ENCODE data around the gene ZNF598. TPM values are rescaled to one million over a fixed set of nuclear protein-coding genes. Genes with fewer than 3 reads are reported as not detected.

Gene ZNF598
- polyA plus RNA-seq, 2 of the 4 experiments (the other 2 are of a cell fraction) = 17.7 to 33.8 TPM

GRCh38 chr16:1960665-1961630, 48.7 kb downstream of the ZNF598 start:
- DNase-seq (ENCODE audit: low read depth in 1 of 2, low spot score in 1 of 2) (peak in 1 of 2 experiments; percentile 72), FAIRE-seq (no peak), ATAC-seq (peak; percentile 30 to 42)
- Histone ChIP-seq H3K4me3 (peak overlapping the region; percentile 88), H3K9me3 (no peaks in the 10 kb centered on the region), H3K27ac (peak overlapping the region; percentile 92 to 97), H3K4me1 (peaks cover 33% of the 10 kb centered on the region), H3K4me2 (peak overlapping the region; percentile 94)
- 28% methylated on average over 20 of the region's 20 CpGs for WGBS (ENCODE audit: missing lambda C conversion rate)
- POLR2A ChIA-PET = interaction anchor here (0.8 to 2.2 kb wide), 6 partner anchors 9 to 194 kb away, joined by 3 to 9 read pairs (median 6); partner anchors contain the start of genes MSRB1, NUBP2, SPSB3 and TBL3
- CTCF ChIA-PET = interaction anchor here (0.7 to 1.7 kb wide), 5 partner anchors 9 to 180 kb away, joined by 3 to 9 read pairs (median 3); no protein-coding TSS in a partner anchor
- TF ChIP-seq EHF (CRISPR knock-in tag; IDR thresholded peaks at IDR 0.05) = peak; percentile 36; the same call in 1 of the 2 replicates
- TF ChIP-seq PHF8 (IDR thresholded peaks at IDR 0.05; ENCODE audit: borderline replicate concordance, low read depth) = no peak
- TF ChIP-seq HES2 (IDR thresholded peaks at IDR 0.05) = no peak
- TF ChIP-seq REST (IDR thresholded peaks at IDR 0.05) = no peak
- TF ChIP-seq CBX2 (IDR thresholded peaks at IDR 0.05; ENCODE audit: borderline replicate concordance, low read depth) = no peak
- no peak for TF ChIP-seq CTCF (IDR thresholded peaks at IDR 0.05)
- TF ChIP-seq HOXB13 (CRISPR knock-in tag; IDR thresholded peaks at IDR 0.05; ENCODE audit: low read depth) = no peak
- no peak for TF ChIP-seq JUNB (IDR thresholded peaks at IDR 0.05)
- peak; percentile 96 for TF ChIP-seq TFCP2L1 (CRISPR knock-in tag; IDR thresholded peaks at IDR 0.05)
- peak; percentile 94 for TF ChIP-seq POLR2AphosphoS2 (conservative IDR thresholded peaks at IDR 0.05; ENCODE audit: low read length)
- no peak for TF ChIP-seq MAZ (IDR thresholded peaks at IDR 0.05; ENCODE audit: borderline replicate concordance, low read depth, low read length)
- TF ChIP-seq E2F6 (IDR thresholded peaks at IDR 0.05; ENCODE audit: borderline replicate concordance, low read depth) = no peak
- TF ChIP-seq, protein P1, sequence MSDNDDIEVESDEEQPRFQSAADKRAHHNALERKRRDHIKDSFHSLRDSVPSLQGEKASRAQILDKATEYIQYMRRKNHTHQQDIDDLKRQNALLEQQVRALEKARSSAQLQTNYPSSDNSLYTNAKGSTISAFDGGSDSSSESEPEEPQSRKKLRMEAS (IDR thresholded peaks at IDR 0.05) = peak; percentile 74
- no peak for TF ChIP-seq NR3C1 (IDR thresholded peaks at IDR 0.05)
- TF ChIP-seq, protein P2, sequence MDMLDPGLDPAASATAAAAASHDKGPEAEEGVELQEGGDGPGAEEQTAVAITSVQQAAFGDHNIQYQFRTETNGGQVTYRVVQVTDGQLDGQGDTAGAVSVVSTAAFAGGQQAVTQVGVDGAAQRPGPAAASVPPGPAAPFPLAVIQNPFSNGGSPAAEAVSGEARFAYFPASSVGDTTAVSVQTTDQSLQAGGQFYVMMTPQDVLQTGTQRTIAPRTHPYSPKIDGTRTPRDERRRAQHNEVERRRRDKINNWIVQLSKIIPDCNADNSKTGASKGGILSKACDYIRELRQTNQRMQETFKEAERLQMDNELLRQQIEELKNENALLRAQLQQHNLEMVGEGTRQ (IDR thresholded peaks at IDR 0.05) = no peak; the same call in 1 of the 2 replicates
- peak; percentile 60 for TF ChIP-seq POLR2A (IDR thresholded peaks at IDR 0.05; ENCODE audit: low read length)
- no peak for TF ChIP-seq SMC3 (IDR thresholded peaks at IDR 0.05)
- no peak for TF ChIP-seq CHD2 (IDR thresholded peaks at IDR 0.05; ENCODE audit: low read length, partially characterized antibody)
- no peak for TF ChIP-seq KDM1A (IDR thresholded peaks at IDR 0.05; ENCODE audit: low read depth)
- TF ChIP-seq HDAC2 (IDR thresholded peaks at IDR 0.05) = no peak
- no peak for TF ChIP-seq ZSCAN20 (CRISPR knock-in tag; IDR thresholded peaks at IDR 0.05)
- TF ChIP-seq RAD21 (conservative IDR thresholded peaks at IDR 0.05 in 1 of 2, IDR thresholded peaks at IDR 0.05 in 1 of 2) = no peak
- peak; percentile 83 to 92; a peak in 4 of 5 replicates for TF ChIP-seq JUN (IDR thresholded peaks at IDR 0.05)
- TF ChIP-seq BCL3 (IDR thresholded peaks at IDR 0.05) = peak; percentile 95
- no peak for TF ChIP-seq ZFP36 (IDR thresholded peaks at IDR 0.05; ENCODE audit: borderline replicate concordance, partially characterized antibody)
- no peak for TF ChIP-seq ESRRA (IDR thresholded peaks at IDR 0.05; ENCODE audit: borderline replicate concordance, low read length)
- no peak for TF ChIP-seq CBX8 (IDR thresholded peaks at IDR 0.05)
- no peak for TF ChIP-seq HEYL (CRISPR knock-in tag; IDR thresholded peaks at IDR 0.05)
- TF ChIP-seq ATOH8 (CRISPR knock-in tag; IDR thresholded peaks at IDR 0.05; ENCODE audit: low read depth) = peak; percentile 37; the same call in 1 of the 2 replicates
